Psoas muscle (tissue), 8 donors: ENCODE measurements around the gene YPEL5. TPM values are rescaled to one million over a fixed set of nuclear protein-coding genes. Genes with fewer than 3 reads are reported as not detected.

ENCODE experiments used
- ATAC-seq, 4 donors: fragments of 200-7000 bp; cut with Tn5 transposase; one replicate each; pipeline ENCODE4 v1.9.1; 2020; ENCODE audit warnings: moderate library complexity in 3 of 4, mild to moderate bottlenecking in 2 of 4
- DNase-seq, 2 donors: peaks; one replicate each; pipeline ENCODE4 v3.0.0-alpha.2; 2020
- H3K27ac ChIP-seq: fragments of 200-600 bp; one replicate; pipeline ENCODE4 v1.8.0; 2022
- H3K27me3 ChIP-seq, 3 donors: fragments of 200-600 bp in 1 of 3; one replicate each; pipeline versions ENCODE4 v1.6.1 to v1.8.0; 2013 to 2022; ENCODE audit warnings: low read length in 2 of 3, mild to moderate bottlenecking in 2 of 3, moderate library complexity in 1 of 3; ENCODE audit not compliant: insufficient read depth in 3 of 3
- H3K36me3 ChIP-seq, 2 donors: fragments of 200-600 bp in 1 of 2; one replicate each; pipeline versions ENCODE4 v1.6.1 to v1.8.0; 2013 to 2022; ENCODE audit warnings: low read depth in 1 of 2, mild to moderate bottlenecking in 1 of 2, moderate library complexity in 1 of 2; ENCODE audit not compliant: insufficient read depth in 1 of 2
- H3K4me1 ChIP-seq: fragments of 200-600 bp; one replicate; pipeline ENCODE4 v1.8.0; 2022
- H3K4me3 ChIP-seq: fragments of 200-600 bp; one replicate; pipeline ENCODE4 v1.8.0; 2022; ENCODE audit warnings: mild to moderate bottlenecking
- H3K9me3 ChIP-seq: fragments of 200-600 bp; one replicate; pipeline ENCODE4 v1.8.0; 2022
- CTCF ChIP-seq: fragments of 200-600 bp; IDR thresholded peaks from one replicate; pipeline ENCODE4 v1.8.0; 2022; ENCODE audit warnings: antibody characterized with exemption
- WGBS, 3 donors: extraction: QIAGEN DNeasy Blood & Tissue Kit; methylation state at CpG; one replicate each; pipeline versions ENCODE4 v1.1.6 to v1.1.7; 2013; 5-methylcytosine and 5-hydroxymethylcytosine counted together
- intact Hi-C, 2 donors: fragments of 100-400 bp; cut with DNase I; formaldehyde crosslinking; loops; one replicate each; pipeline versions ENCODE4 v1.11.0 to v1.14.2; 2022
- polyA plus RNA-seq, 3 donors: library from polyadenylated mRNA; stranded (reverse); fragments of 200-250 nt; gene quantifications; one replicate each; pipeline ENCODE4 v1.2.3, GENCODE V29; 2013
- total RNA-seq, 4 donors: library from RNA; stranded (reverse); fragmentation: NEBNext Ultra II Directional in 2 of 4; extraction: Animal tissue kit (Norgen Biotek cat#: 25700) in 2 of 4; gene quantifications; one replicate each; pipeline versions ENCODE4 v1.2.1 to v1.2.4, GENCODE V29; 2021 to 2023
- donor health status: healthy with polysubstance abuse.
- donor health status: DM: no; HTN: no; CAD: no; lungs with moderate emphysema.
- donor health status: Bipolar disorder and iron deficiency.
- donor health status: healthy.
- donor health status: DM: yes; HTN: yes; CAD: no.
- donor health status: DM: no; HTN: no; CAD: no.
- donor health status: DM: no; HTN: no; CAD: no.
- donor health status: DM: yes; HTN: yes; CAD: no.

Gene YPEL5
- total and polyA plus RNA-seq, 7 donors, result 23.2 to 98.0 (median 55.4) TPM

GRCh38 chr2:30179536-30179935 lies 32.7 kb downstream of the YPEL5 start:
- H3K27me3 ChIP-seq, result peaks cover 0 to 11% (median 0%) of the 10 kb centered on the region in 3 donors
- intact Hi-C loops, result loop anchor here in 1 of 2 donors (10.0 kb wide), 1 partner anchor 155 kb away; no protein-coding TSS in a partner anchor
- no peak overlapping the region for H3K27ac ChIP-seq
- no peak overlapping the region for H3K4me3 ChIP-seq
- no peak for ATAC-seq
- H3K36me3 ChIP-seq, result no peaks in the 10 kb centered on the region
- TF ChIP-seq CTCF, result no peak
- H3K9me3 ChIP-seq, result no peaks in the 10 kb centered on the region
- H3K4me1 ChIP-seq, result peaks cover 11% of the 10 kb centered on the region
- DNase-seq, result no peak
- WGBS, 3 donors, result 89 to 98% (median 96%) methylated on average over 2 of the region's 2 CpGs

GRCh38 chr2:30180226-30180625 lies 33.4 kb downstream of the YPEL5 start:
- DNase-seq (no peak), ATAC-seq (no peak)
- Histone ChIP-seq H3K4me1 (peaks cover 11% of the 10 kb centered on the region), H3K36me3 (no peaks in the 10 kb centered on the region), H3K27ac (no peak overlapping the region), H3K9me3 (no peaks in the 10 kb centered on the region), H3K4me3 (no peak overlapping the region), H3K27me3 (peaks cover 0 to 11% (median 0%) of the 10 kb centered on the region in 3 donors)
- TF ChIP-seq CTCF, result no peak
- WGBS, 3 donors, result 51 to 59% (median 56%) methylated on average over 3 of the region's 3 CpGs
- intact Hi-C loops, result no loop called here

- no peaks in the 10 kb centered on the region for H3K9me3 ChIP-seq
- 78 to 88% (median 88%) methylated on average over 7 of the region's 7 CpGs for WGBS, 3 donors
- ATAC-seq (no peak), DNase-seq (no peak)
- intact Hi-C loops, result no loop called here
- no peak overlapping the region for H3K4me3 ChIP-seq
- no peaks in the 10 kb centered on the region for H3K36me3 ChIP-seq
- H3K27me3 ChIP-seq, result peaks cover 0 to 11% (median 0%) of the 10 kb centered on the region in 3 donors
- no peak overlapping the region for H3K27ac ChIP-seq
- no peak for TF ChIP-seq CTCF
- peaks cover 11% of the 10 kb centered on the region for H3K4me1 ChIP-seq
These were observed 34.4 kb downstream of the YPEL5 start for GRCh38 chr2:30181176-30181575.

GRCh38 chr2:30184035-30184434 lies 37.2 kb downstream of the YPEL5 start:
- Histone ChIP-seq H3K9me3 (no peaks in the 10 kb centered on the region), H3K4me3 (no peak overlapping the region), H3K27me3 (peaks cover 0 to 13% (median 0%) of the 10 kb centered on the region in 3 donors), H3K4me1 (peaks cover 4% of the 10 kb centered on the region), H3K36me3 (no peaks in the 10 kb centered on the region), H3K27ac (no peak overlapping the region)
- WGBS, 3 donors, result 81 to 85% (median 85%) methylated on average over 5 of the region's 5 CpGs
- intact Hi-C loops, result no loop called here
- ATAC-seq (no peak), DNase-seq (no peak)
- no peak for TF ChIP-seq CTCF

GRCh38 chr2:30185178-30185577 lies 38.4 kb downstream of the YPEL5 start:
- no peak for TF ChIP-seq CTCF
- H3K4me1 ChIP-seq, result no peaks in the 10 kb centered on the region
- no peaks in the 10 kb centered on the region for H3K36me3 ChIP-seq
- H3K4me3 ChIP-seq, result no peak overlapping the region
- peaks cover 0 to 6% (median 0%) of the 10 kb centered on the region in 3 donors for H3K27me3 ChIP-seq
- intact Hi-C loops, result no loop called here
- no peak overlapping the region for H3K27ac ChIP-seq
- 82 to 85% (median 83%) methylated on average over 4 of the region's 4 CpGs for WGBS, 3 donors
- ATAC-seq (no peak), DNase-seq (no peak)
- H3K9me3 ChIP-seq, result no peaks in the 10 kb centered on the region
